C4-2B (cell line): ENCODE measurements around the gene STAT5B.
A peak's percentile ranks its signal among the peaks of the same experiment; 100 is the strongest.

Experiments used
- H3K27ac ChIP-seq: fragments of 450-650 bp; 2 replicates; pipeline ENCODE4 v1.5.1; 2017
- ZFX ChIP-seq: fragments of 450-650 bp; IDR thresholded peaks from 2 replicates; pipeline ENCODE4 v1.6.1; 2017
- TF ChIP-seq, protein P1 (sequence below): fragments of 450-650 bp; conservative IDR thresholded peaks from 2 replicates; pipeline ENCODE4 v1.5.1; 2017; ENCODE audit warnings: mild to moderate bottlenecking

STAT5B gene

DNA sequence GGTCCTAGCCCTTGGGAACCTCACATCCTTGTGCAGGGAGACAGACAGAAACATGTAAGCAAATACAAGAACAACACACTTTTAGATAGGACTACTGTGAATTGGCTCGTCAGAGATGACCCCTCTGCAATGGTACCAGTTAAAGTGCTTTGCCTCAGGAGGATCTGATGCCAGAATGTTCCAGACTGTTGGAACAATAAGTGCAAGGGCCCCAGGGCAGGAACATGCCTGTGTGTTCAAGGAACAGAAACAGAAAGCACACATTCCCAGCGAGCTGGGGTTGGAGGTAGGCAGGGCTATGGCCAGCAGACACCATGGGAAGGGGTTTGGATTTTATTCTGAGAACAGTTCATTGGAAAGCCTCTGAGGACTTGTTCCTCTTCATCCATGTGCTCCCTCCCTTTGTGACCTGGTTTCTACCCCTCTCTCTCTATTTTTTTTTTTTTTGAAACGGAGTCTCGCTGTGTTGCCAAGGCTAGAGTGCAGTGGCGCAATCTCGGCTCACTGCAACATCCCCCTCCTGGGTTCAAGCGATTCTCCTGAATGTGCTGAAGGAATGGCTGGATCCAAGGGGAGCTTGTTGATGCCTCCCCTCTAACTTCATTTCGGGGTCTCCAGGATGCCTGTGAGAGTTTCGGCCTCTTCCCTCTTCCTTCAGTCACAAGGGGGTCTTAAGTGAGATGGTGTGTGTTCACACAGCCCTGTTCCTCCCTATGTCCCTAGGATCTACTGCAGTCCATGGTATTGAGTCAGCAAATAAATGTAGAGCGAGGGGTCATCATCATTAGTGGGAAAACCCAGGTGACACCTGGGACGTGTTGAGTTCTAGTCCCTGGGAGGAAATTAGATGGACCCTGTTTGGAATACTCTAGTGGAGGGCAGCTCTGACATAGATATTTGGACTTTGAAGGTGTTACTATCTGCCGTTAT is 18.5 kb upstream of the STAT5B start:
- no peak for TF ChIP-seq ZFX
- TF ChIP-seq, protein P1, sequence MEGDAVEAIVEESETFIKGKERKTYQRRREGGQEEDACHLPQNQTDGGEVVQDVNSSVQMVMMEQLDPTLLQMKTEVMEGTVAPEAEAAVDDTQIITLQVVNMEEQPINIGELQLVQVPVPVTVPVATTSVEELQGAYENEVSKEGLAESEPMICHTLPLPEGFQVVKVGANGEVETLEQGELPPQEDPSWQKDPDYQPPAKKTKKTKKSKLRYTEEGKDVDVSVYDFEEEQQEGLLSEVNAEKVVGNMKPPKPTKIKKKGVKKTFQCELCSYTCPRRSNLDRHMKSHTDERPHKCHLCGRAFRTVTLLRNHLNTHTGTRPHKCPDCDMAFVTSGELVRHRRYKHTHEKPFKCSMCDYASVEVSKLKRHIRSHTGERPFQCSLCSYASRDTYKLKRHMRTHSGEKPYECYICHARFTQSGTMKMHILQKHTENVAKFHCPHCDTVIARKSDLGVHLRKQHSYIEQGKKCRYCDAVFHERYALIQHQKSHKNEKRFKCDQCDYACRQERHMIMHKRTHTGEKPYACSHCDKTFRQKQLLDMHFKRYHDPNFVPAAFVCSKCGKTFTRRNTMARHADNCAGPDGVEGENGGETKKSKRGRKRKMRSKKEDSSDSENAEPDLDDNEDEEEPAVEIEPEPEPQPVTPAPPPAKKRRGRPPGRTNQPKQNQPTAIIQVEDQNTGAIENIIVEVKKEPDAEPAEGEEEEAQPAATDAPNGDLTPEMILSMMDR: no peak
- no peak overlapping the region for H3K27ac ChIP-seq

DNA sequence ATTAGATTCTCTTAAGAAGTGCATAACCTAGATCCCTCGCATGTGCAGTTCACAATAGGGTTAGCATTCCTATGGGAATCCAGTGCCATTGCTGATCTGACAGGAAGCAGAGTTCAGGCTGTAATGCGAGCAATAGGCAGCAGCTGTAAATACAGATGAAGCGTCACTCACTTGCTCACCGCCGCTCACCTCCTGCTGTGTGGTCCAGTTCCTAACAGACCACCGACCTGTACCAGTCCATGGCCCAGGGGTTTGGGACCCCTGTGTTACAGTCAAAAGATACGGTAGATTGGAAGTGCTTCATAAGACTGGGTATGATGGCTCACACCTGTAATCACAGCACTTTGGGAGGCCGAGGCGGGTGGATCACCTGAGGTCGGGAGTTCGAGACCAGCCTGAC is 14.9 kb upstream of the STAT5B start:
- H3K27ac ChIP-seq: no peak overlapping the region
- no peak for TF ChIP-seq ZFX
- TF ChIP-seq, protein P1: no peak

DNA sequence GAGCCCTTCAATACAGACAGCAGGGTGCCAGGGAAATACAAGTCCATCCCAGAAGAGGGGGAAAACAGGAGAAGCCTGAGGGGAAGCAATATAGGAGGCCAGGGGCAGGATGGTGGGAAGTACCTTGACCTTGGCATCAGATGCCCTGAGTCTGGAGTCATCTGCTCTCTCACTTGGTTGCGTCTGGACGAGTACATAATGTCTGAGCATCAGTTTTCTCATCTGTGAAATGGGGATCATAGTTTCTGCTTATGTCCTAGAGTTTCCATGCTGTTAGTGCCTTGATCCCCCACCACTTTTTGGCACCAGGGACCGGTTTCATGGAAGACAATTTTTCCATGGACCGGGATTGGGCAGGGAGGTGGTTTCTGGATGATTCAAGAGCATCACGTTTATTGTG is 14.4 kb upstream of the STAT5B start:
- no peak for TF ChIP-seq ZFX
- TF ChIP-seq, protein P1: no peak
- no peak overlapping the region for H3K27ac ChIP-seq

DNA sequence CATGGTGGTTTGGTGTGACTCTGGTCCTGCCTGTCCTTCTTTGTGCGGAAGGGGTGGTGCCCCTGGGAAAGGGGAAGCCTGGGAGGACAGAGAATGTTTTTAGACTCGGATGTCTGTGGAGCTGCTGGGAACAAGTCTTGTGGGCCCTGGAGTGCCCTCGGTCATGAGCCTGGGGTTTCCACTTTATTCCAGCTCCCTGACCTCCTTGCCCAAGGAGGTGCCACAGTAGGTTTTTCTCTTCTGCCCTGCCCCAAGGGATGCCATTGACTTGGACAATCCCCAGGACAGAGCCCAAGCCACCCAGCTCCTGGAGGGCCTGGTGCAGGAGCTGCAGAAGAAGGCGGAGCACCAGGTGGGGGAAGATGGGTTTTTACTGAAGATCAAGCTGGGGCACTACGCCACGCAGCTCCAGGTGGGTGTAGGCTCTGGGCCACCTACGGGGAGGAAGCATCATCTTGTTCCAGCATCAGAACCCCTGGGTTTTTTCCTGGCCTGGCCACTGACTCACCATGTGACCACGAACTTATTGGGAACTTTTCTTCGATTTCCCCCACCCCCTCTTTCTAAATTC is 13.5 kb upstream of the STAT5B start:
- TF ChIP-seq, protein P1: no peak
- TF ChIP-seq ZFX: no peak
- no peak overlapping the region for H3K27ac ChIP-seq

DNA sequence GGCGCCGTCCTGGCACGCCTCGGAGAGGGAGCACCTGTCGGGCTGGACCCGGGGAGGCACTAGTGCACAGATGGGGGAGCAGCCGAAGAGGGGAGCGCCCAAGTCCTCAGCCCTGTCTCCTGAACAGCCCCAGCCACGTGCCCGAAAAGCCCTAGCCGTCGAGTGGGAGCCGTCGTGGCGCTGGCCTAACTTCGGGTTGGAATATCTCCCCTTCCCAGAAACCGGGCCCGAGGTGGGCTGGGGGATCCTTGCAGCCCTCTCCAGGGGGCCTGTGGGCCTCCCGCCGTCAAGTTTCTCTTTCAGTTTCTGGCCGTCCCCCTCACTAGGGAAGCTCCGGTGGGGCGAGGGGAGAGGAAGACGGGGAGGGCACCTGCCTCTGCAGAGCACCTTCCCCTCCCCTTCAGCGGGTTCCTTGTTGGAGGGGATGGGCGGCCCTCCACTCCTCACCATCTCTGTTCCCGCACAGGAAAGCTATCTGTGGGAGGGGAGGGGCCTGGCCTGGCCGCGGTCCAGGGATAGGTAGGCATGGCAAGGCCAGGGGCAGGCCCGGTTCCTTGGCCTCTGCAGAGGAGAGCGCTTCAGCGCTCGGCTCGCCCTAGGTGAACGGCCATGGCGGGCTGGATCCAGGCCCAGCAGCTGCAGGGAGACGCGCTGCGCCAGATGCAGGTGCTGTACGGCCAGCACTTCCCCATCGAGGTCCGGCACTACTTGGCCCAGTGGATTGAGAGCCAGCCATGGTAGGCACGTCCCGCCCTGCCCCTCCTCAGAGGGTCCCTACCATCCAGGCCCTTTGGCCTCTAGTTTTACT is 12.8 kb upstream of the STAT5B start:
- peak overlapping the region; percentile 29 for H3K27ac ChIP-seq
- TF ChIP-seq, protein P1: no peak
- no peak for TF ChIP-seq ZFX

DNA sequence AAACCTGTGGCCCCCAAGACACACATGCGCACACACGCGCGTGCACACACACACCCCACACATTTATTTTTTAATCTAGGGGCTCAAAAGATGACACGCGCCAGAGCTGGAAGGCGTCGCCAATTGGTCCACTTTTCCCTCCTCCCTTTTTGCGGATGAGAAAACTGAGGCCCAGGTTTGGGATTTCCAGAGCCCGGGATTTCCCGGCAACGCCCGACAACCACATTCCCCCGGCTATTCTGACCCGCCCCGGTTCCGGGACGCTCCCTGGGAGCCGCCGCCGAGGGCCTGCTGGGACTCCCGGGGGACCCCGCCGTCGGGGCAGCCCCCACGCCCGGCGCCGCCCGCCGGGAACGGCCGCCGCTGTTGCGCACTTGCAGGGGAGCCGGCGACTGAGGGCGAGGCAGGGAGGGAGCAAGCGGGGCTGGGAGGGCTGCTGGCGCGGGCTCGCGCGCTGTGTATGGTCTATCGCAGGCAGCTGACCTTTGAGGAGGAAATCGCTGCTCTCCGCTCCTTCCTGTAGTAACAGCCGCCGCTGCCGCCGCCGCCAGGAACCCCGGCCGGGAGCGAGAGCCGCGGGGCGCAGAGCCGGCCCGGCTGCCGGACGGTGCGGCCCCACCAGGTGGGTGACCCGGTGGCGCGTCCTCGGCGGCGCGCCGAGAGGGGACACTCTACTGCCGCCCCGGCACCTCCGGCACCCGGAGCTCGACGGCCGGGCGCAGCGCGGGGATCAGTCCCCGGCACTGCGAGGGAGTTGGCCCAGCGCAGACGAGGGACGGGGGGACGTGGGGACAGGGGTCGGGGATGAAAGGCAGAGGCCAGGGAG is 12.0 kb upstream of the STAT5B start, which contains the start of gene STAT5A:
Gene STAT5A, plus strand, starts transcription at position 522 of the 826 bp plus-strand sequence. CDS start 914 bp downstream, outside the sequence.
- peak within 1 kb of the TSS; percentile 29 for H3K27ac ChIP-seq
- TF ChIP-seq, protein P1: no peak
- peak; percentile 35; the same call in 1 of the 2 replicates for TF ChIP-seq ZFX
